Measurements from ENCODE around the gene CST7.
"Not testable (repeated sequence)": the region's sequence is repeated elsewhere in the genome, so short reads cannot be mapped to it uniquely, and the experiment has no call there.

- not testable (repeated sequence) for TF ChIP-seq CTCF, MYC, MAX (IDR thresholded peaks at IDR 0.05; ENCODE audit: low read depth, low read length)
Measured at GRCh38 chr20:24929259-24929658, 19.8 kb upstream of the CST7 start.

Data from NB4 (cell line).